Thyroid gland (tissue), 4 donors: ENCODE results near the gene RSRC1.

Experiments used
- CTCF ChIP-seq, 6 experiments: fragments of 200-600 bp in 3 of 6; fragments of 450-650 bp in 3 of 6; sonication (generic) in 3 of 6; IDR thresholded peaks; one replicate each; pipeline ENCODE4 v1.5.1; 2016 to 2019; ENCODE audit warnings: antibody characterized with exemption in 6 of 6, mild to moderate bottlenecking in 2 of 6, inconsistent platforms in 1 of 6, moderate library complexity in 1 of 6
- POLR2A ChIP-seq, 2 donors: fragments of 450-650 bp; IDR thresholded peaks; one replicate each; pipeline ENCODE4 v1.6.1; 2017; ENCODE audit warnings: antibody characterized with exemption in 2 of 2, mild to moderate bottlenecking in 2 of 2, moderate library complexity in 1 of 2

DNA sequence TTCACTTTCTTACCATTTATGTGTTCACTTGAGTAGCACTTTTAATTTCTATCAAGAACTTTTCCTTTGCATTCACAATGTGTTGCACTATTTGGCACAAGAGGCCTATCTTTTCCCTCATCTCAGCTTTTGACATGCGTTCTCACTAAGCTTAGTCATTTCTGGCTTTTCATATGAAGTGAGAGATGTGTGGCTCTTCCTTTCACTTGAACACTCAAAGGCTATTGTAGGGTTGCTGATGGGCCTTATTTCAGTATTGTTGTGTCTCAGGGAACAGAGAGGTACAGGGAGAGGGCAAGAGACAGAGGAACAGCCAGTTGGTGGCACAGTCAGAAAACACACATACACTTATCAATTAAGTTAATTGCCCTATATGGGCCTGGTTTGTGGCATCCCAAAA, 333.7 kb downstream of the RSRC1 start:
- TF ChIP-seq CTCF (IDR thresholded peaks at IDR 0.05) (no peak), POLR2A (IDR thresholded peaks at IDR 0.05) (no peak)
